Neural cell (in vitro differentiated cells): ENCODE data around the gene LPAR6. TPM values are rescaled to one million over a fixed set of nuclear protein-coding genes. Genes with fewer than 3 reads are reported as not detected.

Experiments
- H2AFZ ChIP-seq: fragments of 200-600, 300-800 bp; sonication (generic), shearing (Covaris generic); 2 replicates; pipeline ENCODE4 v1.6.0; 2014; ENCODE audit warnings: low read depth, mild to moderate bottlenecking, antibody characterized with exemption, low read length, moderate library complexity
- H3F3A ChIP-seq: fragments of 200-600 bp; shearing (Covaris generic); 2 replicates; pipeline ENCODE4 v1.6.1; 2016; ENCODE audit warnings: mild to moderate bottlenecking, moderate library complexity, mixed read lengths, antibody characterized with exemption, low read length; ENCODE audit not compliant: insufficient read depth, poor library complexity, severe bottlenecking
- H3K27ac ChIP-seq: fragments of 200-600, 300-800 bp; sonication (generic), shearing (Covaris generic); 2 replicates; pipeline ENCODE4 v1.5.1; 2014; ENCODE audit warnings: mild to moderate bottlenecking, low read length, moderate library complexity
- H3K27me3 ChIP-seq: fragments of 300-800, 200-600 bp; sonication (generic), shearing (Covaris generic); 2 replicates; pipeline ENCODE4 v1.6.0; 2014; ENCODE audit warnings: mild to moderate bottlenecking, low read depth, low read length, moderate library complexity; ENCODE audit not compliant: insufficient read depth
- H3K36me3 ChIP-seq: fragments of 300-800, 200-600 bp; sonication (generic), shearing (Covaris generic); 2 replicates; pipeline ENCODE4 v1.5.1; 2014; ENCODE audit warnings: mild to moderate bottlenecking, antibody characterized with exemption, low read length, moderate library complexity; ENCODE audit not compliant: insufficient read depth
- H3K4me2 ChIP-seq: fragments of 300-800, 200-600 bp; sonication (generic), shearing (Covaris generic); 2 replicates; pipeline ENCODE4 v1.6.0; 2014; ENCODE audit warnings: mild to moderate bottlenecking, low read length
- H3K4me3 ChIP-seq: fragments of 300-800, 200-600 bp; sonication (generic), shearing (Covaris generic); 2 replicates; pipeline ENCODE4 v1.5.1; 2014; ENCODE audit warnings: mild to moderate bottlenecking, low read length, moderate library complexity
- H3K79me2 ChIP-seq: fragments of 200-600 bp; shearing (Covaris generic); replicated peaks from 2 replicates; pipeline ENCODE4 v1.6.0; 2014; ENCODE audit warnings: mild to moderate bottlenecking, low read length, moderate library complexity; ENCODE audit not compliant: insufficient read depth
- H3K9ac ChIP-seq: fragments of 300-800, 200-600 bp; sonication (generic), shearing (Covaris generic); 2 replicates; pipeline ENCODE4 v1.6.1; 2016; ENCODE audit warnings: mild to moderate bottlenecking, low read length, mixed read lengths
- H3K9me2 ChIP-seq: fragments of 200-600 bp; shearing (Covaris generic); 2 replicates; pipeline ENCODE4 v1.6.1; 2016; ENCODE audit warnings: mild to moderate bottlenecking, low read length, mixed read lengths; ENCODE audit not compliant: insufficient read depth
- H3K9me3 ChIP-seq: fragments of 200-600, 300-800 bp; sonication (generic), shearing (Covaris generic); 2 replicates; pipeline ENCODE4 v1.6.1; 2016; ENCODE audit warnings: mild to moderate bottlenecking, mixed run types, low read length, moderate library complexity, mixed read lengths
- H4K20me1 ChIP-seq: fragments of 200-600 bp; shearing (Covaris generic); 2 replicates; pipeline ENCODE4 v1.6.1; 2016; ENCODE audit warnings: mild to moderate bottlenecking, mixed run types; ENCODE audit not compliant: insufficient read depth
- EP300 ChIP-seq: fragments of 450-650 bp; conservative IDR thresholded peaks from 2 replicates; pipeline ENCODE4 v1.6.1; 2014; ENCODE audit warnings: antibody characterized with exemption, mild to moderate bottlenecking, moderate library complexity; ENCODE audit not compliant: poor library complexity, severe bottlenecking
- EZH2 ChIP-seq: fragments of 200-600, 300-800 bp; shearing (Covaris generic), sonication (generic); IDR thresholded peaks from 2 replicates; pipeline ENCODE4 v1.6.1; 2014; ENCODE audit warnings: antibody characterized with exemption, low read length, borderline replicate concordance, mild to moderate bottlenecking; ENCODE audit not compliant: insufficient read depth, poor library complexity, severe bottlenecking
- POLR2AphosphoS5 ChIP-seq: IDR thresholded peaks from 2 replicates; pipeline ENCODE4 v1.6.1; 2012
- RAD21 ChIP-seq: fragments of 450-650 bp; conservative IDR thresholded peaks from 2 replicates; pipeline ENCODE4 v1.6.1; 2014; ENCODE audit warnings: antibody characterized with exemption, mild to moderate bottlenecking, moderate library complexity
- TAF1 ChIP-seq: IDR thresholded peaks from 2 replicates; pipeline ENCODE4 v1.6.1; 2012; ENCODE audit warnings: low read depth
- polyA plus RNA-seq: library from polyadenylated mRNA; depleted of rRNA; stranded (reverse); fragments of >200 nt; gene quantifications from 2 replicates; pipeline ENCODE4 v1.2.3, GENCODE V29; 2014
- TF ChIP-seq, protein P1 (sequence below): fragments of 450-650 bp; IDR thresholded peaks from 2 replicates; pipeline ENCODE4 v1.5.1; 2014; ENCODE audit warnings: antibody characterized with exemption, mild to moderate bottlenecking, moderate library complexity; ENCODE audit not compliant: poor library complexity, severe bottlenecking
- TF ChIP-seq, protein P2 (sequence below): IDR thresholded peaks from 2 replicates; pipeline ENCODE4 v1.6.1; 2012; ENCODE audit warnings: borderline replicate concordance

Gene LPAR6
- polyA plus RNA-seq, 1 donor from 2014 or later = not detected

DNA sequence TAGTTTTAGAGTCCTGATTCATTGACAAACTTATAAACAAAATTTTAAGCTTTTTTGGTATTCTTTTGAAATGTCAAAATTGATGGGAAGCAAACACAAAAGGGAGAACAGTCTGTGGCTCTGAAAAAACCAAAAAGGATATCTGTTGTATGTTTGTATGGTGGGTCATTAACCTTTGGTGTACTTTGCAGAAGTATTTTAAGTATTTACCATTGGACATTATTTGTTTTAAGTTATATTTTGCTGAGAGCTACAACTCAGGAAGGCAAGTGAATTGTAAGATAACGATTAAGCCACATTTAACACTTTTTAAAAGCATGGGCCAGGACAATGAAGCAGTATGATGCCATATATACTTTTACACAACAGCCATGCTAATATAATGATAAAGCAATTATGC is 15.2 kb downstream of the LPAR6 start:
- TF ChIP-seq, protein P1, sequence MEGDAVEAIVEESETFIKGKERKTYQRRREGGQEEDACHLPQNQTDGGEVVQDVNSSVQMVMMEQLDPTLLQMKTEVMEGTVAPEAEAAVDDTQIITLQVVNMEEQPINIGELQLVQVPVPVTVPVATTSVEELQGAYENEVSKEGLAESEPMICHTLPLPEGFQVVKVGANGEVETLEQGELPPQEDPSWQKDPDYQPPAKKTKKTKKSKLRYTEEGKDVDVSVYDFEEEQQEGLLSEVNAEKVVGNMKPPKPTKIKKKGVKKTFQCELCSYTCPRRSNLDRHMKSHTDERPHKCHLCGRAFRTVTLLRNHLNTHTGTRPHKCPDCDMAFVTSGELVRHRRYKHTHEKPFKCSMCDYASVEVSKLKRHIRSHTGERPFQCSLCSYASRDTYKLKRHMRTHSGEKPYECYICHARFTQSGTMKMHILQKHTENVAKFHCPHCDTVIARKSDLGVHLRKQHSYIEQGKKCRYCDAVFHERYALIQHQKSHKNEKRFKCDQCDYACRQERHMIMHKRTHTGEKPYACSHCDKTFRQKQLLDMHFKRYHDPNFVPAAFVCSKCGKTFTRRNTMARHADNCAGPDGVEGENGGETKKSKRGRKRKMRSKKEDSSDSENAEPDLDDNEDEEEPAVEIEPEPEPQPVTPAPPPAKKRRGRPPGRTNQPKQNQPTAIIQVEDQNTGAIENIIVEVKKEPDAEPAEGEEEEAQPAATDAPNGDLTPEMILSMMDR = no peak
- no peak for TF ChIP-seq POLR2AphosphoS5
- TF ChIP-seq, protein P2, sequence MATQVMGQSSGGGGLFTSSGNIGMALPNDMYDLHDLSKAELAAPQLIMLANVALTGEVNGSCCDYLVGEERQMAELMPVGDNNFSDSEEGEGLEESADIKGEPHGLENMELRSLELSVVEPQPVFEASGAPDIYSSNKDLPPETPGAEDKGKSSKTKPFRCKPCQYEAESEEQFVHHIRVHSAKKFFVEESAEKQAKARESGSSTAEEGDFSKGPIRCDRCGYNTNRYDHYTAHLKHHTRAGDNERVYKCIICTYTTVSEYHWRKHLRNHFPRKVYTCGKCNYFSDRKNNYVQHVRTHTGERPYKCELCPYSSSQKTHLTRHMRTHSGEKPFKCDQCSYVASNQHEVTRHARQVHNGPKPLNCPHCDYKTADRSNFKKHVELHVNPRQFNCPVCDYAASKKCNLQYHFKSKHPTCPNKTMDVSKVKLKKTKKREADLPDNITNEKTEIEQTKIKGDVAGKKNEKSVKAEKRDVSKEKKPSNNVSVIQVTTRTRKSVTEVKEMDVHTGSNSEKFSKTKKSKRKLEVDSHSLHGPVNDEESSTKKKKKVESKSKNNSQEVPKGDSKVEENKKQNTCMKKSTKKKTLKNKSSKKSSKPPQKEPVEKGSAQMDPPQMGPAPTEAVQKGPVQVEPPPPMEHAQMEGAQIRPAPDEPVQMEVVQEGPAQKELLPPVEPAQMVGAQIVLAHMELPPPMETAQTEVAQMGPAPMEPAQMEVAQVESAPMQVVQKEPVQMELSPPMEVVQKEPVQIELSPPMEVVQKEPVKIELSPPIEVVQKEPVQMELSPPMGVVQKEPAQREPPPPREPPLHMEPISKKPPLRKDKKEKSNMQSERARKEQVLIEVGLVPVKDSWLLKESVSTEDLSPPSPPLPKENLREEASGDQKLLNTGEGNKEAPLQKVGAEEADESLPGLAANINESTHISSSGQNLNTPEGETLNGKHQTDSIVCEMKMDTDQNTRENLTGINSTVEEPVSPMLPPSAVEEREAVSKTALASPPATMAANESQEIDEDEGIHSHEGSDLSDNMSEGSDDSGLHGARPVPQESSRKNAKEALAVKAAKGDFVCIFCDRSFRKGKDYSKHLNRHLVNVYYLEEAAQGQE = no peak
- no peak for TF ChIP-seq EZH2
- no peak for TF ChIP-seq TAF1

GRCh38 chr13:48393698-48394085 is 19.2 kb downstream of the LPAR6 start:
- TF ChIP-seq EP300 = no peak
- no peak for TF ChIP-seq TAF1
- TF ChIP-seq, protein P2 = no peak
- no peak for TF ChIP-seq RAD21
- TF ChIP-seq EZH2 = no peak
- Histone ChIP-seq H3K9me3 (no peaks in the 10 kb centered on the region), H3K27ac (no peak overlapping the region), H3K4me2 (no peak overlapping the region), H3K79me2 (no peaks in the 10 kb centered on the region), H4K20me1 (no peaks in the 10 kb centered on the region), H3K36me3 (no peaks in the 10 kb centered on the region), H3K9me2 (no peaks in the 10 kb centered on the region), H3K4me3 (no peak overlapping the region), H2AFZ (no peak overlapping the region), H3K9ac (no peak overlapping the region), H3F3A (no peaks in the 10 kb centered on the region), H3K27me3 (no peaks in the 10 kb centered on the region)

More for the DNA sequence above, 15.2 kb downstream of the LPAR6 start:
- no peak overlapping the region for H3K9ac ChIP-seq
- no peaks in the 10 kb centered on the region for H3K79me2 ChIP-seq
- H3K9me3 ChIP-seq = no peaks in the 10 kb centered on the region
- H3K27ac ChIP-seq = no peak overlapping the region
- H4K20me1 ChIP-seq = no peaks in the 10 kb centered on the region
- H3K4me3 ChIP-seq = no peak overlapping the region
- no peak overlapping the region for H2AFZ ChIP-seq
- H3F3A ChIP-seq = no peaks in the 10 kb centered on the region
- no peaks in the 10 kb centered on the region for H3K27me3 ChIP-seq
- no peaks in the 10 kb centered on the region for H3K9me2 ChIP-seq
- no peaks in the 10 kb centered on the region for H3K36me3 ChIP-seq
- H3K4me2 ChIP-seq = no peak overlapping the region
